GM21360 (cell line): ENCODE results near the gene MOCOS.

Source experiments
- ATAC-seq: cut with Tn5 transposase; IDR thresholded peaks from one replicate; pipeline ENCODE4 v1.9.1; 2021; ENCODE audit warnings: mild to moderate bottlenecking, moderate library complexity; ENCODE audit not compliant: unreplicated experiment

The MOCOS gene

GRCh38 chr18:36269157-36269556, 81.9 kb downstream of the MOCOS start:
- ATAC-seq: no peak

- ATAC-seq: no peak
These were observed 83.9 kb downstream of the MOCOS start for GRCh38 chr18:36271153-36271552.

GRCh38 chr18:36273347-36273746, 86.0 kb downstream of the MOCOS start:
- ATAC-seq: no peak

- no peak for ATAC-seq
These were observed 86.9 kb downstream of the MOCOS start for GRCh38 chr18:36274083-36274715.

GRCh38 chr18:36275561-36275960, 88.3 kb downstream of the MOCOS start:
- no peak for ATAC-seq

GRCh38 chr18:36279001-36279400, 91.7 kb downstream of the MOCOS start:
- ATAC-seq: no peak

- ATAC-seq: no peak
These were observed 94.6 kb downstream of the MOCOS start for GRCh38 chr18:36281936-36282335.

GRCh38 chr18:36283448-36283847, 96.2 kb downstream of the MOCOS start:
- no peak for ATAC-seq

- ATAC-seq: no peak
These were observed 97.0 kb downstream of the MOCOS start for GRCh38 chr18:36284268-36284667.

- ATAC-seq: no peak
These were observed 97.5 kb downstream of the MOCOS start for GRCh38 chr18:36284671-36285295.

- ATAC-seq: no peak
These were observed 100.4 kb downstream of the MOCOS start for GRCh38 chr18:36287653-36288052.

- ATAC-seq: no peak
These were observed 101.4 kb downstream of the MOCOS start for GRCh38 chr18:36288689-36289088.

- ATAC-seq: no peak
These were observed 106.7 kb downstream of the MOCOS start for GRCh38 chr18:36294031-36294430.

- no peak for ATAC-seq
These were observed 107.9 kb downstream of the MOCOS start for GRCh38 chr18:36295214-36295613.

GRCh38 chr18:36295880-36296301, 108.6 kb downstream of the MOCOS start:
- no peak for ATAC-seq

GRCh38 chr18:36296650-36297416, 109.5 kb downstream of the MOCOS start:
- no peak for ATAC-seq

GRCh38 chr18:36297417-36298125, 110.3 kb downstream of the MOCOS start, which contains the start of gene FHOD3:
Gene FHOD3 (plus strand): TSS chr18:36297713. CDS start chr18:36297836, 123 bp downstream.
- ATAC-seq: no peak

GRCh38 chr18:36298126-36298741, 110.9 kb downstream of the MOCOS start:
- ATAC-seq: no peak

- no peak for ATAC-seq
These were observed 111.7 kb downstream of the MOCOS start for GRCh38 chr18:36299015-36299414.

GRCh38 chr18:36300211-36300610, 112.9 kb downstream of the MOCOS start:
- ATAC-seq: no peak

- ATAC-seq: no peak
These were observed 114.6 kb downstream of the MOCOS start for GRCh38 chr18:36301884-36302283.
